Body of pancreas (tissue), 4 donors: Measurements from ENCODE around the gene ZNF407.

Source experiments
- CTCF ChIP-seq, 7 experiments: fragments of 450-650 bp in 4 of 7; fragments of 200-600 bp in 3 of 7; sonication (generic) in 3 of 7; IDR thresholded peaks; one replicate each; pipeline ENCODE4 v1.5.1; 2016 to 2019; ENCODE audit warnings: antibody characterized with exemption in 7 of 7
- POLR2A ChIP-seq, 3 donors: fragments of 450-650 bp; IDR thresholded peaks; one replicate each; pipeline ENCODE4 v1.6.1; 2016; ENCODE audit warnings: antibody characterized with exemption in 3 of 3, mild to moderate bottlenecking in 2 of 3

DNA sequence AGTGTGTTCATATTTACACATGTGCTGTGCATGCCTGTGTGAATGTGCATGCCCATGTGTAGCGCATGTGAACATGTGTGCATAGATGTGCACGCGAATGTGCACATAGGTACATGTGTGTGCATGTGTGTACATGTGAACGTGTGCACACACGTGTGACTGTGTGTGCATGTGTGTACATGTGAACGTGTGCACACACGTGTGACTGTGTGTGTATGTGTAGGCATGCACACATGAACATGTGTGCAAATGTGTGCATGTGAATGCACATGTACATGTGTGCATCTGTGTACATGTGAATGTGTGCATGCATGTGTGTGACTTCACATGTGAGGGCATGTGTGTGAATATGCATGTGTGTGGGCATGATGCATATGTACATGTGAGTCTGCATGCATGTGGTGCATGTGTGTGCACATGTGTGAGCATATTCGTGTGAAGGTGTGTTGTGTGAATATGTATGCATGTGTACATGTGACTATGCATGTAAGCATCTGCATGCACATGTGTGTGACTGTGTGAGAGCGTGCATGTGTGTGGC lies 488.9 kb downstream of the ZNF407 start:
- TF ChIP-seq POLR2A (IDR thresholded peaks at IDR 0.05) (no peak), CTCF (IDR thresholded peaks at IDR 0.05) (no peak)
